Inflammatory macrophage (primary cell): ENCODE results near the gene TUG1.
A peak's percentile ranks its signal among the peaks of the same experiment; 100 is the strongest.

Experiments
- DNase-seq, 2 donors: peaks; one replicate each; pipeline ENCODE4 v3.0.0-alpha.2; 2020 to 2022

The TUG1 gene

GRCh38 chr22:30947816-30948454 is 21.1 kb upstream of the TUG1 start:
- peak; percentile 30 to 47 for DNase-seq

GRCh38 chr22:30948930-30949342 is 20.1 kb upstream of the TUG1 start:
- no peak for DNase-seq

- no peak for DNase-seq
Measured at GRCh38 chr22:30949934-30950660, 19.0 kb upstream of the TUG1 start.

GRCh38 chr22:30953206-30953605 is 15.9 kb upstream of the TUG1 start:
- DNase-seq, result no peak

- no peak for DNase-seq
Measured at GRCh38 chr22:30955153-30955552, 13.9 kb upstream of the TUG1 start.

GRCh38 chr22:30964858-30965257 is 4.2 kb upstream of the TUG1 start:
- no peak for DNase-seq

GRCh38 chr22:30968015-30968923 is 796 bp upstream of the TUG1 start, which contains the start of gene MORC2:
MORC2 (minus strand) TSS chr22:30968774; CDS start chr22:30967889, 885 bp downstream.
- no peak for DNase-seq

- DNase-seq, result peak; percentile 45 to 47
Measured at GRCh38 chr22:30969532-30970355, 679 bp downstream of the TUG1 start.

- no peak for DNase-seq
Measured at GRCh38 chr22:30970356-30970746, 1.3 kb downstream of the TUG1 start.

GRCh38 chr22:30978304-30978962 is 9.4 kb downstream of the TUG1 start:
- no peak for DNase-seq

- DNase-seq, result no peak
Measured at GRCh38 chr22:30979932-30980331, 10.9 kb downstream of the TUG1 start.

GRCh38 chr22:30982512-30982911 is 13.4 kb downstream of the TUG1 start:
- no peak for DNase-seq

- DNase-seq, result no peak
Measured at GRCh38 chr22:30984317-30984716, 15.3 kb downstream of the TUG1 start.

GRCh38 chr22:30985561-30986208 is 16.6 kb downstream of the TUG1 start:
- DNase-seq, result no peak

- peak; percentile 52 to 81 for DNase-seq
Measured at GRCh38 chr22:30989474-30989873, 20.4 kb downstream of the TUG1 start.

- no peak for DNase-seq
Measured at GRCh38 chr22:30990690-30991089, 21.6 kb downstream of the TUG1 start.

- no peak for DNase-seq
Measured at GRCh38 chr22:30992565-30992964, 23.5 kb downstream of the TUG1 start.

- DNase-seq, result no peak
Measured at GRCh38 chr22:30994960-30995359, 25.9 kb downstream of the TUG1 start.

GRCh38 chr22:30996462-30996861 is 27.4 kb downstream of the TUG1 start:
- DNase-seq, result peak; percentile 46 to 65

GRCh38 chr22:30998329-30998728 is 29.3 kb downstream of the TUG1 start:
- DNase-seq, result no peak

- DNase-seq, result no peak
Measured at GRCh38 chr22:31001124-31001770, 32.2 kb downstream of the TUG1 start.
